Measurements from ENCODE around the gene ZNF74.
"Not testable (repeated sequence)": the region's sequence is repeated elsewhere in the genome, so short reads cannot be mapped to it uniquely, and the experiment has no call there.

The ZNF74 gene

DNA sequence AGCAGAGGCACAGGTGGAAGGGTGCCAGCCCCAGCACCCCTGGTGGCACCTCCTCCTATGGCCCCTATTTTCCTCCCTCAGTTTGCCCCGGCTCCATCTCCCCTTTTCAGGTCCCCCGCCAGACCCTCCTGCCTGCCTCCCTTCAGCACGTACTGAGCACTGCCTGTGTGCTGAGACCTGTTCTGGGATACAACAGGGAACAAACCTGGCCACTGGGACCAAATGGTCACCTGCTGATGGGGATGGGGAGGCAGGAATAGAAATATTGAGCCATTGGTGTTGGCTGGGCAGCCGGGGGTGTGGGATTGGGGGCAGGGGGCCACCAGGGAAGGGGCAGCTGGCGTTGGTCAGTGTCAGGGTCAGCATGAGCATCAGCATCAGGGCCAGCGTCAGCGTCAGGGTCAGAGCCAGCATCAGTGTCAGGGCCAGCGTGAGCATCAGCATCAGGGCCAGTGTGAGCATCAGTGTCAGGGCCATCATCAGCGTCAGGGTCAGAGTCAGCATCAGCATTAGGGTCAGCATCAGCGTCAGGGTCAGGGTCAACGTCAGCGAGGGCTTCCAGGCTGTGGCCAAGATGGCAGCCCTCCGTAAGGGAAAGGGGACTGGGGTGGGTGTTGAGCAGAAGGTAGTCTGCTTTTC lies 7.5 kb downstream of the ZNF74 start:
- DNase-seq, result no peak

DNA sequence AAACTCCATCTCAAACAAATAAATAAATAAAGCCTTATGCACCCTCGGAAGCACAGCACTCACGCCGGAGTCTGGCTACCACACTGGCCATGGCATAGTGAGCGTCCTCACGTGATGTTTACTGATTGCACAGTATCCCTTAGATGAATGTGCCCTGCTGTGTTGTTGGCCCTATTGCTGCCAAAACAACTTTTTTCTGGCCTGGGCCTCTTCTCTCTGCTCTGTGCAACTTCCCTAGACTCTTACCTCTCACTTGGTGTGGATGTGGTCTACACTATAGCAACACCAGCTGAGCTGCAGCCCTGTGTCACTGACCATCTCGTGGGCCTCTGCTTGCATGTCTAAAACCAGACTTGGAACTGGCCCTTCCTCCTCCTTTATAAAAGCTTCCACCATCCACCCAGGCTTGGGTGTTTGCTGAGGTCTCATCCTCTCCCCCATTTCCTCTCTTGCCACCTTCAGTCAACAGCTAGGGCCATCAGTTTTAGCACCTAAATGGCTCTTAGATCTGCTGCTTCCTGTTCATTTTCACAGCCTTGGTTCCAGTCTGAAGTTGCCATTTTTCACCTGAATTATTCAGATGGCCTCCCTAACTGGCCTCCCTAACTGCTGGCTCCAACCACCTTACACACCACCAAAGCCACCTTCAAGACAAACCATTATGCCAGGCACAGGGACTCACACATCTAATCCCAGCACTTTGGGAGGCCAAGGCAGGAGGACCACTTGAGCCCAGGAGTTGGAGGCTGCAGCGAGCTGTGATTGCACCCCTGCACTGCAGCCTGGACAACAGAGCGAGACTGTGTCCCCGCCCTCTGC lies 9.2 kb downstream of the ZNF74 start:
- DNase-seq, result no peak

DNA sequence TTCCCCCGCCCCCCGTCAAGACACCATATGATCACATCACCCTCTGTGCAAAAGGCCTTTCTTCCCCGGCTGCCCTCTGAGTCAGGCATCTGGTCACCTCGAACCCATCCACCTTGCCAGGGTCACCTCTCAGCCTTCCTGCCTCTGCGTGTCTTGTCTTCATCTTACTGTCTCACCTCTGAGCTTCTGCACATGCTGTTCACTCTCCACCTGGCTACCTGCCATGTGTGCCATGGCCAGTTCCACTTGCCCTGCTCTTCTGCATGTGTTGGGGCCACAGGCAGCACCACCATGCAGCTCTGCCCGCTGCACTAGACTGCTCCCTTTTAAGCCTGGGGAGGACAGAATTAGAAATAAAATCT lies 9.8 kb downstream of the ZNF74 start:
- no peak for DNase-seq

DNA sequence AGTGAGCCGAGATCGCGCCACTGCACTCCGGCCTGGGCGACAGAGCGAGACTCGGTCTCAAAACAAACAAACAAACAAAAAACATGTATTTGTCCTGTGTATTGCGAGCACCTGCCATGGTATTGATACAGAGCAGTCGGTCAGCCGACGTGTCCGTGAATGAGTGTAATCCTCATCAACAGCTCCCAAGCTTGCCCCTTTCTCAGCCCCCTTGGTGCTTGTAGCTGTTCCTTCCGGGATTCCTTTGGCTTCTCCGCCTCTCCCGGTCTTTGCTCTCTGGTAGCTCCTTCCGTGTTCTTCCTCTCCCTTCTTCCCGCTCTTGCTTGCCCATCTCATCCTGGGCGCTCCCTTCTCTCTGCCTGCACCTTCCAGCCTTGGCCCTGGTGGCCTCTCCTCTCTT lies 10.9 kb downstream of the ZNF74 start:
- no peak for DNase-seq

DNA sequence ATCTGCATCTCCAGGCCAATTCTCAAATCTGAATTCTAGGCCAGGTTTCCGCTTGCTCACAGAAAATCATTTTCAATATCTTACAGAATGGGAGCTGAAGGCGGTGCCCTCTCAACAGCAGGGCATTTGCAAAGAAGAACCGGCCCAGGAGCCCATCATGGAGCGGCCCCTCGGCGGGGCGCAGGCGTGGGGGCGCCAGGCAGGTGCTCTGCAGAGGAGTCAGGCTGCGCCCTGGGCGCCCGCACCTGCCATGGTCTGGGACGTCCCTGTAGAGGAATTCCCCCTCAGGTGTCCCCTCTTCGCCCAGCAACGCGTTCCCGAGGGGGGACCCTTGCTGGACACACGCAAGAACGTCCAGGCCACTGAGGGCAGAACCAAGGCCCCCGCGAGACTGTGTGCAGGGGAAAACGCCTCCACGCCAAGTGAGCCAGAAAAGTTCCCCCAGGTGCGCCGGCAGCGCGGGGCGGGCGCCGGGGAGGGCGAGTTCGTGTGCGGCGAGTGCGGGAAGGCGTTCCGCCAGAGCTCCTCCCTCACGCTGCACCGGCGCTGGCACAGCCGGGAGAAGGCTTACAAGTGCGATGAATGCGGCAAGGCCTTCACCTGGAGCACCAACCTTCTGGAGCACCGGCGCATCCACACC lies 11.5 kb downstream of the ZNF74 start:
- no peak for DNase-seq

DNA sequence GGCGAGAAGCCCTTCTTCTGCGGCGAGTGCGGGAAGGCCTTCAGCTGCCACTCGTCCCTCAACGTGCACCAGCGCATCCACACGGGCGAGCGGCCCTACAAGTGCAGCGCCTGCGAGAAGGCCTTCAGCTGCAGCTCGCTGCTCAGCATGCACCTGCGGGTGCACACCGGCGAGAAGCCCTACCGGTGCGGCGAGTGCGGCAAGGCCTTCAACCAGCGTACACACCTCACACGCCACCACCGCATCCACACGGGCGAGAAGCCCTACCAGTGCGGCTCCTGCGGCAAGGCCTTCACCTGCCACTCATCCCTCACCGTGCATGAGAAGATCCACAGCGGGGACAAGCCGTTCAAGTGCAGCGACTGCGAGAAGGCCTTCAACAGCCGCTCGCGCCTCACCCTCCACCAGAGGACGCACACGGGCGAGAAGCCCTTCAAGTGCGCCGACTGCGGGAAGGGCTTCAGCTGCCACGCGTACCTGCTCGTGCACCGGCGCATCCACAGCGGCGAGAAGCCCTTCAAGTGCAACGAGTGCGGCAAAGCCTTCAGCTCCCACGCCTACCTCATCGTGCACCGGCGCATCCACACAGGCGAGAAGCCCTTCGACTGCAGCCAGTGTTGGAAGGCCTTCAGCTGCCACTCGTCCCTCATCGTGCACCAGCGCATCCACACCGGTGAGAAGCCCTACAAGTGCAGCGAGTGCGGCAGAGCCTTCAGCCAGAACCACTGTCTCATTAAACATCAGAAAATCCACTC lies 12.2 kb downstream of the ZNF74 start:
- no peak for DNase-seq

DNA sequence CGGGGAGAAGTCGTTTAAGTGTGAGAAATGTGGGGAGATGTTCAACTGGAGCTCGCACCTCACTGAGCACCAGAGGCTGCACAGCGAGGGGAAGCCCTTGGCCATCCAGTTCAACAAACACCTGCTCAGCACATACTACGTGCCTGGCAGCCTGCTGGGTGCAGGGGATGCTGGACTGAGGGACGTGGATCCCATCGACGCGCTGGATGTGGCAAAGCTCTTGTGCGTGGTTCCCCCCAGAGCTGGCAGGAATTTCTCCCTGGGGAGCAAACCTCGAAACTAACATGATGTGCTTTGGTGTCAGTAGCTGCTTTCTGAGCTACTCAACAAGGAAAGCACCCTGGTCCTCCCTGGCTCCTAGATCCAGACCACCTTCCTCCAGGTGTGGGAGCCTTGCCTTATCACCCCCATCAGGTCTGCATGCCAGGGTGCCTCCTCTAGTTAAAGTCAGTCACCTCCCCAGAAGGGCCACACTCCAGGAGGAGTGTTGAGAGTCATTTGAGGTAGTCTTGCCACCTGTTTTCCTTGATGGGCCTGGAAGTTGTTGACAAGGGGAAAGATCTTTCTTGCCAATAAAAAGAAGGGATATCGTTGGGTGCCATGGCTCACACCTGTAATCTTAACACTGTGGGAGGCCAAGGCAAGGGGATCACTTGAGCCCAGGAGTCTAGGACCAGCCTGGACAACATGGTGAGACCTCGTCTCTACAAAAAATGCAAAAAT lies 12.9 kb downstream of the ZNF74 start:
- DNase-seq, result no peak

DNA sequence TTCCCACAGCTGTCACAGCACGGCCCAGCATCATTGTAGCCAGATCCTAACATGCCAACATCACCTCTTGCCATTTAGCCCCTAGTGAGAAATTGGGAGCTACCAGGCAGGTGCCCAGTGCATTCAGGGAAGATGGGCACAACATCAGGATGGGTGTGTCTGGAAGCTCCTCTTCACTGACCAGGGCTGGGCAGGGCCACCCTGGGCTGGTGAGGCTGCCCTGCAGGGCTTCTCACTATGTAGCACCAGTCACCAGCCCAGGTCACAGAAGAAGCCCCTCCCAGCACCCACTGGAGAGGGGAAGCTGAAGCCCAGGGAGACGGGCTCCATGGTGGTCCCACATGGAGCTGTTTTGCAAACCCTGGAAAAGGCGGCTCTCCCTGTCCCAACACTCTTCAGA lies 13.9 kb downstream of the ZNF74 start:
- no peak for DNase-seq

DNA sequence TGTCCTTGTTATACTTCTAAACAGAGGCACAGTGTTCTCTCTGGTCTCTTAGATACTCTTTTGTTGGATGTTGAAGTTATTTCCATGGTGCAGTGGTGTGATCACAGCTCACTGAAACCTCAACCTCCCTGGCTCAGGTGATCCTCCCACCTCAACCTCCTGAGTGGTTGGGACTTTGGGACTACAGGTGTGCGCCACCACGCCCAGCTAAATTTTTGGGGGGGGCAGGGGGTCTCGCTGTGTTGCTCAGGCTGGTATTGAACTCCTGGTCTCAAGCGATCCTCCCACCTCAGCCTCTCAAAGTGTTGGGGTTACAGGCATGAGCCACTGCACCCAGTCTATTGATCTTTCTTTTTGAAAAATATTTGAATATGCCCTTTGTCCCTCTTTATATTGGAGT lies 14.9 kb downstream of the ZNF74 start:
- DNase-seq, result no peak

DNA sequence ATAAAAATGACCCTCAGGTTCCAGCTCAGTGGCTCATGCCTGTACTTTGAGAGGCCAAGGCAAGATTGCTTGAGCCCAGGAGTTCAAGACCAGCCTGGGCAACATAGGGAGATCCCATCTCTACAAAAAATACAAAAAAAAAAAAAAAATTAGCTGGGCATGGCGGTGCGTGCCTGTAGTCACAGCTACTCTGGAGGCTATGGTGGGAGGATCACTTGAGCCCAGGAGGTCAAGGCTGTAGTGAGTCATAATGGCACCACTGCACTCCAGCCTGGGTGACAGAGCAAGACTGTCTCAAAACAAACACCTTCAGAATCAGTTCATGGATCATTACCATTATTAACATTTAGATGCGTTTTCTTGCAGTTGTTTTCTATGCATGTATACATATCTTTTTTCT lies 15.4 kb downstream of the ZNF74 start:
- not testable (repeated sequence) for DNase-seq

DNA sequence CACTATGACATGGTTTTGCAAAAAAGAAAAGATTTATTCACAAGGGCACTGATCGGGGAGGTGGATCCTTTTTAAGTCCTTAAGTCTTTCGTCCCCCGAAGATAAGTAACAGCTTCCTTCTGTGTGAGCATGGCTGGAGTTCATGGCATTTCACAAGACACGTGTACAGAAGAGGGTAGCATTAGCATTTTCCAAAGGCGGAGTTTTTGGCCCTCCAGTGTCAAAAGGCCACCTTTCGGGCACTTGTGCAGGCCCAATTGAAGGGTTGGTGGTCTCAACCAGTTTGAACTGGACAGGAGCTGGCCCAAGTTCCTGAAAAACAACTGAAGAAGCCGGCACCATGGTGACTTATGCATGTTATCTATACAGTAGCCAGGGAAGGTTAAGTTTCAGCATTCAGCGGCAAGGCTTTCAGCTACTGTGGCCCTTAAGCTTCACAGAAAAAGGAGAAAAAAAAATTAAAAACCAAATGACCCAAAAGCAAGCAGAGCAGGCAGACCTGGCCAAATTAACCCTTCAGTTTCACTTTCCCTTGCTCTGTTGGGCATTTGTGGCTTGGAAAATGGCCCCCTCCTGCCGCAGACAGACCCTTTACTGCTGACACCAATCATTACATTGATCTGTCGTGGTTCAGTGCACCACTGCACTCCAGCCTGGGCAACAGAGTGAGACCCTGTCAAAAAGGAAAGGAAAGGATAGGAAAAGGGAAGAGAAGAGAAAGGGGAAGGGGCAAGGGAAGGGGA lies 18.7 kb downstream of the ZNF74 start:
- DNase-seq, result no peak

DNA sequence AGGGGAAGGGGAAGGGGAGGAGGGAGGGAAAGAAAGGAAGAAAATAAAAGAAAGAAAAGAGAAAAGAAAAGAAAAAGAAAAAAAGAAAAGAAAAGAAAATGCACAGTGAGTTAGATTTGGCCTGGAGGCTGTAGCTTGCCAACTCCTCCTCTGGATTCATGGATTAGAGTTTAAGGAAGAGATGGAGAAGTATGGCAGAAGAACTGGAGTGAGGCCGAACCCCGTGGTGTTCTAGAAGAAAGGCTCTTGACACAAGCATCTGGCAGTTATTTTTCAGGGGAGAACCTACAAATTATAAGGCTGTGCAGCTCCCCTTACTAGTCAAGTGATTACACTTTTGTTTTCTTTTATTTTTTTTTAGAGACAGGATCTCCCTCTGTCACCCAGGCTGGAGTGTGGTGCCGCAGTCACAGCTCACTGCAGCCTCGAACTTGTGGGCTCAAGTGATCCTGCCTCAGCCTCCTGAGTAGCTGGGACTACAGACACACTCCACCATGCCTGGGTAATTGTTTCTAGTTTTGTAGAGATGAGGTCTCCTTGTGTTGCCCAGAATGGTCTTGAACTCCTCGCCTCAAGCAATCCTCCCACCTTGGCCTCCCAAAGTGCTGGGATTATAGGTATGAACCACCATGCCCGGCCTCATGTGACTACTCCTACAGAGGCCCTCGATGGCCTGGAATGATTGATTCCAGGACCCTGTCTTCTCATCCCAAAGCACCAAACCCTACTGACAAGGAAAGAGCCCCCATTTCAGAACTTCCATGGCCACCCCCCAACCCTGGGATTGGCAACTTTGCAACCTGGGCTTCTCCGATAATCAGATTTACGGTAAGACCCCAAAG lies 19.5 kb downstream of the ZNF74 start:
- DNase-seq, result no peak

DNA sequence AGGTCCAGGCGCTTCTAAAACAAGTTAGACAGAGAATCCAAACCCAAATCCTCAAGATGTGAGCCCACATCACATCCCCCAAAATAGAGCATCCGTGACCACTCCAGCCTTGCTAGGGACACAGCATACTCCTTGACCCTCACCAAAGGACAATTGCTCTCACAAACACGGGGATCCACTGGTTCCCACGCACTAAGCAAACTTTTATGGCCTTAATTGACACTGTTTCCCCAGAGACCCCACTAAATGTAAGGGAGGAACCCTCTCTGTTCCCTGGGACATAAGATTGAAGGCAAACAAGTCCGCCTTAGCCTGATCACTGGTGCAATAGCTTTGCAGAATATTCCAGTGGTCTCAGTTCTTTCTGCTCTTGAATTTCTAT lies 20.1 kb downstream of the ZNF74 start:
- DNase-seq, result no peak

DNA sequence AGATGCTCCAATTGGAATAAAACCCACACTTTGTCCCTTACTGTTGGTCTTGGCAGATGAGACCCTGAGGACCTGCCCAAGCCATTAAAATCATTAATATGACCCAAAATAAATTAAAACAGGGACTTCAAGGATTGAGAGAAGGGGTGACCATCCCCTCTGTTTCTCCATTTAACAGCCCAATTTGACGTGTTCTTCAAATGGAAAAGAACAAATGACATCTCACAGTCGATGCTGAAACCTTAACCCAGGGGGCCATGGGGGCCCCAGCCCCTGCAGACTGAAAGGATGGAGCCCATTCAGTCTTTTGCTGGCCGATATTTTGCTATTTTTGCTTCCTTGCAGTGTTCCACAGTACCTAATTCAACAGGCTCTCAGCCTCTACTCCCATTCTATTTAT lies 20.5 kb downstream of the ZNF74 start:
- DNase-seq, result no peak

DNA sequence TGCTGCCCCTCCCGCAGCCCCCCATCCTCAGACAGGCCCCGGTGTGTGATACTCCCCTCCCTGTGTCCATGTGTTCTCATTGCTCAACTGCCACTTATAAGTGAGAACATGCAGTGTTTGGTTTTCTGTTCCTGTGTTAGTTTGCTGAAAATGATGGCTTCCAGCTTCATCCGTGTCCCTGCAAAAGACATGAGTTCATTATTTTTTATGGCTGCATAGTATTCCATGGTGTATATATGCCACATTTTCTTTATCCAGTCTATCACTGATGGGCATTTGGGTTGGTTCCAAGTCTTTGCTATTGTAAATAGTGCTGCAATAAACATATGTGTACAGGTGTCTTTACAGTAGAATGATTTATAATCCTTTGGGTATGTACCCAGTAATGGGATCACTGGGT lies 21.3 kb downstream of the ZNF74 start:
- not testable (repeated sequence) for DNase-seq

DNA sequence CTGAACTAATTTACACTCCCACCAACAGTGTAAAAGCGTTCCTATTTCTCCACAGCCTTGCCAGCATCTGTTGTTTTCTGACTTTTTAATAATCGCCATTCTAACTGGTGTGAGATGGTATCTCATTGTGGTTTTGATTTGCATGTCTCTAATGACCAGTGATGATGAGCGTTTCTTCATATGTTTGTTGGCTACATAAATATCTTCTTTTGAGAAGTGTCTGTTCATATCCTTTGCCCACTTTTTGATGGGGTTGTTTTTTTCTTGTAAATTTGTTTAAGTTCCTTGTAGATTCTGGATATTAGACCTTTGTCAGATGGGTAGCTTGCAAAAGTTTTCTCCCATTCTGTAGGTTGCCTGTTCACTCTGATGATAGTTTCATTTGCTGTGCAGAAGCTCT lies 21.7 kb downstream of the ZNF74 start:
- DNase-seq, result not testable (repeated sequence)

DNA sequence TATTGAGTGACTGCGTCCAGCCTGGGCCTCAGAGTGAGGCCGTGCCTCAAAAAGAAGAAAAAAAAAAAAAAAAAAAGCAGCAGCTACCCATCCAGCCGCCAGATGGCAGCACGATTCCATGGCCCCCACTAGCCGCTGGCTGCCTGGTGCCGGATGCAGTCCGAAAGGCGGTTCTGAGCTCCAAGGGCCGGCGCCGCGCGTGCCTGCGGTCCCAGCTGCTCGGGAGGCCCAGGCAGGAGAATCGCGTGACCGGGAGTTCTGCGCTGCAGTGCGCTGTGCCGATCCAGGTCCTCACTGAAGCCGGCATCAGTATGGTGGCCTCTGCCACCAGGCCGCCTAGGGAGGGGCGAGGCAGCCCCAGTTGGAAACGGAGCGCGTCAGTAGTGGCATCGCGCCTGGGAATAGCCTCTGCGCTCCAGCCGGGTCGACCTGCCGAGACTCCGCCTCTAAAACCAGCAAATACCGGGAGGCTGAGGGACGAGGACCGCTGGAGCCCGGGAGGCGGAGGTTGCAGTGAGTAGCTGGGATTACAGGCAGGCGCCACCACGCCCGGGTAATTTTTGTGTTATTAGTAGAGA lies 24.3 kb downstream of the ZNF74 start:
- DNase-seq, result peak; percentile 17 to 54 (median 34)

DNA sequence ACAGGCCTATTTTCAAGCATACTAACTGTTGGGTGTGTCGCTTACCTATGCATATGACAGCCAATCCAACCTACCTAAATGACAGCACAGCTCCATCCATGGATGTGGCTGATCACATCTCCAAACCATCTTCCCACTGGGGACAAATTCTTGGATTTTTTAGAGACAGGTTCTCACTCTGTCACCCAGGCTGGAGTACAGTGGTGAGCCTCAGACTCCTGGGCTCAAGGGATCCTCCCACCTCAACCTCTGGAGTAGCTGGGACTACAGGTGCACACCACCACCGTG lies 25.7 kb downstream of the ZNF74 start:
- DNase-seq, result no peak

DNA sequence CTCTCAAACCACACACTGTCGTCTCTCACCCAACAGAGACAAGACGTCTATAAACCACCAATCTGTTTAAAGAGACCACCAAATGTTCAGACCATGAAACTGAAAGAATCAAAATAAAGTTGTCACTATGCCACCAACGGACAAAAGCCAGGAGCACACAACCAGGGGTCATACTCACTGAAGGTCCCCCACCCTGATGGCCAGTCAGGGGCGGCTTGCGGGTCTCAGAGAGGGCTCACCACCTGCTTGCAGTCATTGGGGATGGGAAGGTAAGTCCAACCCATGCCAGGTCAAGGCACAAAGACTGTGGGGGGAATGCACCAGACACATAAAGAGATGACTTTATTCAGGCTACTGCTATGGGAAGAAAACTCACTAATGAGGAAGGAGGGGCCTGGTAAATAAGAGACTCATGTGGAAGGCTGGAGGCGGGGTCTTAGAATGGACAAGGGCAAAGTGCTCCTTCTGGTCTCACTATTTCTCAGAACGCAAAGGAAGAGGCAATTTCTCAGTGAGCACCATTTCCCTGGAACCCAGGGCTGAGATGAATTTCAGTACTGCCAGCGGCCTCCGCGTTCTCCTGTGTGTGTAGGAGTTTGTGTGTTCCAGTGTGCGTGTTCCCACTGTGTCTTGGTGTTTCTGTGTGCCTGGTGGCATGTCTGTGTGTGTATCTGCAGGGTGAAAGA lies 26.3 kb downstream of the ZNF74 start:
- no peak for DNase-seq

DNA sequence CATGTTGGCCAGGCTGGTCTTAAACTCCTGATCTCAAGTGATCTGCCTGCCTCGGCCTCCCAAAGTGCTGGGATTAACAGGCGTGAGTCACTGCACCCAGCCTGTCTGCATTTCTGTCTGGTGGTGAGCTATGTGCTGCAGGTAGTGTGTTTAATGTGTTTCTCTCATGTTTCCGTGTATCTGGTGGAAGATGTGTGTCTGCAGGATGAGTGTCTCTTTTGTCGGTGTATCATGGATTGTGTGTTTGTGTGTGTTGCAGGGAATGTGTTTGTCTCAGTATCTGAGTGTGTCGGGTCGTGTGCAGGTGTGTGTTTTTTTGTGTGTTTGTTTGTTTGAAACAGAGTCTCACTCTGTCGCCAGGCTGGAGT lies 27.5 kb downstream of the ZNF74 start:
- DNase-seq, result no peak
